Choroid plexus epithelial cell (primary cell): ENCODE data around the gene CCDC59.

Experiments
- DNase-seq: peaks from one replicate; pipeline ENCODE4 v3.0.0-alpha.2; 2010; ENCODE audit warnings: low read depth
- H3K4me3 ChIP-seq: 2 replicates; pipeline ENCODE4 v1.5.1; 2011; ENCODE audit warnings: low read depth, mild to moderate bottlenecking, control low read depth, low read length, moderate library complexity
- CTCF ChIP-seq: conservative IDR thresholded peaks from 2 replicates; pipeline ENCODE4 v1.5.1; 2011; ENCODE audit warnings: low read depth, mild to moderate bottlenecking, control low read depth, inconsistent platforms, low read length, moderate library complexity

The CCDC59 gene

GRCh38 chr12:82357340-82357739, 847 bp downstream of the CCDC59 start:
- TF ChIP-seq CTCF: no peak
- peak; percentile 11 for DNase-seq
- H3K4me3 ChIP-seq: peak overlapping the region; percentile 79

GRCh38 chr12:82351390-82351789, 6.8 kb downstream of the CCDC59 start:
- no peak overlapping the region for H3K4me3 ChIP-seq
- DNase-seq: no peak
- TF ChIP-seq CTCF: no peak

- H3K4me3 ChIP-seq: no peak overlapping the region
- no peak for DNase-seq
- no peak for TF ChIP-seq CTCF
Measured at GRCh38 chr12:82350161-82350560, 8.0 kb downstream of the CCDC59 start.

GRCh38 chr12:82329508-82329907, 28.7 kb downstream of the CCDC59 start:
- no peak for TF ChIP-seq CTCF
- no peak overlapping the region for H3K4me3 ChIP-seq
- peak; percentile 3 for DNase-seq

- no peak overlapping the region for H3K4me3 ChIP-seq
- no peak for TF ChIP-seq CTCF
- DNase-seq: no peak
Measured at GRCh38 chr12:82327861-82328260, 30.3 kb downstream of the CCDC59 start.

GRCh38 chr12:82326905-82327503, 31.2 kb downstream of the CCDC59 start:
- DNase-seq: peak; percentile 61
- peak; percentile 58 for TF ChIP-seq CTCF
- no peak overlapping the region for H3K4me3 ChIP-seq
